Suprapubic skin (tissue), 4 donors: Measurements from ENCODE around the gene COX7A1. TPM values are rescaled to one million over a fixed set of nuclear protein-coding genes. Genes with fewer than 3 reads are reported as not detected.
"Not testable (repeated sequence)": the region's sequence is repeated elsewhere in the genome, so short reads cannot be mapped to it uniquely, and the experiment has no call there.

Source experiments
- DNase-seq, 2 donors: peaks; one replicate each; pipeline ENCODE4 v3.0.0-alpha.2; 2019; ENCODE audit warnings: low spot score in 2 of 2
- H3K27ac ChIP-seq: fragments of 200-600 bp; sonication (generic); one replicate; pipeline ENCODE4 v1.5.1; 2019
- H3K27me3 ChIP-seq: fragments of 200-600 bp; sonication (generic); one replicate; pipeline ENCODE4 v1.5.1; 2019
- H3K36me3 ChIP-seq: fragments of 200-600 bp; sonication (generic); one replicate; pipeline ENCODE4 v1.5.1; 2019
- H3K4me1 ChIP-seq: fragments of 200-600 bp; sonication (generic); one replicate; pipeline ENCODE4 v1.5.1; 2019
- H3K4me3 ChIP-seq: fragments of 200-600 bp; sonication (generic); one replicate; pipeline ENCODE4 v1.5.1; 2019; ENCODE audit warnings: mild to moderate bottlenecking
- H3K9me3 ChIP-seq: fragments of 200-600 bp; sonication (generic); one replicate; pipeline ENCODE4 v1.5.1; 2019
- CTCF ChIP-seq, 2 donors: fragments of 200-600 bp in 1 of 2; fragments of 450-650 bp in 1 of 2; sonication (generic) in 1 of 2; IDR thresholded peaks; one replicate each; pipeline ENCODE4 v1.5.1; 2016 to 2019; ENCODE audit warnings: antibody characterized with exemption in 2 of 2, mild to moderate bottlenecking in 1 of 2, moderate library complexity in 1 of 2
- EP300 ChIP-seq: sonication (generic); formaldehyde crosslinking; IDR thresholded peaks from one replicate; pipeline ENCODE4 v1.6.1; 2017; ENCODE audit warnings: antibody characterized with exemption
- POLR2A ChIP-seq, 2 donors: fragments of 450-650 bp; IDR thresholded peaks; one replicate each; pipeline ENCODE4 v1.6.1; 2017; ENCODE audit warnings: antibody characterized with exemption in 2 of 2, mild to moderate bottlenecking in 2 of 2, moderate library complexity in 2 of 2
- POLR2AphosphoS5 ChIP-seq, 3 donors: sonication (generic); formaldehyde crosslinking; IDR thresholded peaks; one replicate each; pipeline ENCODE4 v1.6.1; 2017; ENCODE audit warnings: antibody characterized with exemption in 3 of 3
- WGBS: methylation state at CpG from one replicate; pipeline ENCODE4 v1.1.5; 2018; 5-methylcytosine and 5-hydroxymethylcytosine counted together
- total RNA-seq, 4 donors: library from RNA; depleted of rRNA; stranded (reverse); fragments of >200 nt; gene quantifications; one replicate each; pipeline ENCODE4 v1.1.0, GENCODE V29; 2016

The COX7A1 gene
- total RNA-seq, 4 donors from 2014 or later: 5.6 to 17.1 (median 11.4) TPM

GRCh38 chr19:36182612-36183244 lies 30.5 kb upstream of the COX7A1 start:
- no peaks in the 10 kb centered on the region for H3K9me3 ChIP-seq
- H3K27me3 ChIP-seq: no peaks in the 10 kb centered on the region
- 81% methylated on average over 17 of the region's 17 CpGs for WGBS
- H3K36me3 ChIP-seq: peaks cover 12% of the 10 kb centered on the region
- no peak overlapping the region for H3K4me3 ChIP-seq
- no peaks in the 10 kb centered on the region for H3K4me1 ChIP-seq
- no peak for DNase-seq
- no peak overlapping the region for H3K27ac ChIP-seq
- TF ChIP-seq POLR2AphosphoS5 (IDR thresholded peaks at IDR 0.05): no peak
- TF ChIP-seq POLR2A (IDR thresholded peaks at IDR 0.05): no peak
- no peak for TF ChIP-seq CTCF (IDR thresholded peaks at IDR 0.05)
- TF ChIP-seq EP300: no peak

GRCh38 chr19:36179077-36179476 lies 26.8 kb upstream of the COX7A1 start:
- H3K4me1 ChIP-seq, H3K9me3 ChIP-seq, H3K27me3 ChIP-seq, H3K4me3 ChIP-seq, DNase-seq, H3K27ac ChIP-seq: not testable (repeated sequence)
- peaks cover 12% of the 10 kb centered on the region for H3K36me3 ChIP-seq
- WGBS: 64% methylated on average over 2 of the region's 2 CpGs

GRCh38 chr19:36173846-36174245 lies 21.6 kb upstream of the COX7A1 start:
- not testable (repeated sequence) for H3K27me3 ChIP-seq, H3K4me3 ChIP-seq, H3K36me3 ChIP-seq, H3K27ac ChIP-seq, DNase-seq, H3K9me3 ChIP-seq, H3K4me1 ChIP-seq
- 86% methylated on average over 8 of the region's 8 CpGs for WGBS

- peaks cover 9% of the 10 kb centered on the region for H3K4me1 ChIP-seq
- H3K27ac ChIP-seq: no peak overlapping the region
- WGBS: 92% methylated on average over 5 of the region's 5 CpGs
- H3K9me3 ChIP-seq: no peaks in the 10 kb centered on the region
- no peak for DNase-seq
- no peak overlapping the region for H3K4me3 ChIP-seq
- TF ChIP-seq POLR2AphosphoS5 (IDR thresholded peaks at IDR 0.05) (no peak), CTCF (IDR thresholded peaks at IDR 0.05) (no peak)
- no peaks in the 10 kb centered on the region for H3K36me3 ChIP-seq
- no peaks in the 10 kb centered on the region for H3K27me3 ChIP-seq
Observed at GRCh38 chr19:36172852-36173251, 20.6 kb upstream of the COX7A1 start.

GRCh38 chr19:36169084-36169760 lies 17.0 kb upstream of the COX7A1 start:
- DNase-seq: no peak
- Histone ChIP-seq H3K27ac (no peak overlapping the region), H3K4me1 (peaks cover 9% of the 10 kb centered on the region), H3K4me3 (no peak overlapping the region), H3K27me3 (no peaks in the 10 kb centered on the region), H3K9me3 (no peaks in the 10 kb centered on the region), H3K36me3 (no peaks in the 10 kb centered on the region)
- 49% methylated on average over 9 of the region's 9 CpGs for WGBS
- TF ChIP-seq CTCF (IDR thresholded peaks at IDR 0.05): no peak
- TF ChIP-seq POLR2AphosphoS5 (IDR thresholded peaks at IDR 0.05): no peak
- no peak for TF ChIP-seq EP300
- no peak for TF ChIP-seq POLR2A (IDR thresholded peaks at IDR 0.05)

- no peak overlapping the region for H3K4me3 ChIP-seq
- no peaks in the 10 kb centered on the region for H3K36me3 ChIP-seq
- no peaks in the 10 kb centered on the region for H3K4me1 ChIP-seq
- no peak overlapping the region for H3K27ac ChIP-seq
- no peak for DNase-seq
- 90% methylated on average over 12 of the region's 12 CpGs for WGBS
- H3K27me3 ChIP-seq: no peaks in the 10 kb centered on the region
- no peaks in the 10 kb centered on the region for H3K9me3 ChIP-seq
- TF ChIP-seq CTCF (IDR thresholded peaks at IDR 0.05) (no peak), POLR2A (IDR thresholded peaks at IDR 0.05) (no peak), POLR2AphosphoS5 (IDR thresholded peaks at IDR 0.05) (no peak), EP300 (no peak)
Observed at GRCh38 chr19:36163813-36164212, 11.6 kb upstream of the COX7A1 start.
